ENCODE measurements around the gene RIMS3. TPM values are rescaled to one million over a fixed set of nuclear protein-coding genes. Genes with fewer than 3 reads are reported as not detected.

The RIMS3 gene
- total and polyA plus RNA-seq, 2 donors from 2014 or later: 1.6 to 6.2 TPM

- H3K9me3 ChIP-seq (ENCODE audit: control insufficient read depth in 2 of 3, insufficient read depth in 1 of 3, low read length in 3 of 3): no peaks in the 10 kb centered on the region
- H3K4me1 ChIP-seq (ENCODE audit: control insufficient read depth in 2 of 3, insufficient read depth in 2 of 3, low read depth in 1 of 3, low read length in 3 of 3): peaks cover 4 to 45% (median 23%) of the 10 kb centered on the region in 3 donors
- H3K4me3 ChIP-seq (ENCODE audit: low read length in 3 of 3): peak overlapping the region; percentile 14 to 89 (median 81)
- peak overlapping the region; percentile 73 to 76 for H3K27ac ChIP-seq (ENCODE audit: low read depth in 2 of 2, low read length in 2 of 2)
- TF ChIP-seq CTCF (IDR thresholded peaks at IDR 0.05; ENCODE audit: borderline replicate concordance, extremely low read depth, insufficient read depth): no peak
- peak in 1 of 5 donors; percentile 68 for DNase-seq
- no peaks in the 10 kb centered on the region for H3K36me3 ChIP-seq (ENCODE audit: control insufficient read depth in 2 of 3, insufficient read depth in 3 of 3, low read length in 3 of 3)
- no peak for FAIRE-seq
- peak overlapping the region in 2 of 3 donors; percentile 2 to 88 for H3K9ac ChIP-seq (ENCODE audit: low read length in 3 of 3)
- intact Hi-C loops (cut with DNase I): no loop called here
- H3K27me3 ChIP-seq (ENCODE audit: control insufficient read depth, insufficient read depth, low read length): no peaks in the 10 kb centered on the region
Observed at GRCh38 chr1:40711465-40712404, 46.3 kb upstream of the RIMS3 start.

- DNase-seq (peak in 2 of 5 donors; percentile 39 to 48), FAIRE-seq (no peak)
- Histone ChIP-seq H3K36me3 (ENCODE audit: control insufficient read depth in 2 of 3, insufficient read depth in 3 of 3, low read length in 3 of 3) (no peaks in the 10 kb centered on the region), H3K4me3 (ENCODE audit: low read length in 3 of 3) (peak overlapping the region; percentile 81 to 96 (median 89)), H3K27ac (ENCODE audit: low read depth in 2 of 2, low read length in 2 of 2) (peak overlapping the region; percentile 73 to 82), H3K9me3 (ENCODE audit: control insufficient read depth in 2 of 3, insufficient read depth in 1 of 3, low read length in 3 of 3) (no peaks in the 10 kb centered on the region), H3K4me1 (ENCODE audit: control insufficient read depth in 2 of 3, insufficient read depth in 2 of 3, low read depth in 1 of 3, low read length in 3 of 3) (peaks cover 4 to 37% (median 19%) of the 10 kb centered on the region in 3 donors), H3K9ac (ENCODE audit: low read length in 3 of 3) (peak overlapping the region; percentile 50 to 97 (median 88)), H3K27me3 (ENCODE audit: control insufficient read depth, insufficient read depth, low read length) (no peaks in the 10 kb centered on the region)
- intact Hi-C loops (cut with DNase I): no loop called here
- no peak for TF ChIP-seq CTCF (IDR thresholded peaks at IDR 0.05; ENCODE audit: borderline replicate concordance, extremely low read depth, insufficient read depth)
Observed at GRCh38 chr1:40710581-40711315, 45.3 kb upstream of the RIMS3 start.

- DNase-seq: no peak
- Histone ChIP-seq H3K27ac (ENCODE audit: low read depth in 2 of 2, low read length in 2 of 2) (peak overlapping the region; percentile 73 to 82), H3K27me3 (ENCODE audit: control insufficient read depth, insufficient read depth, low read length) (no peaks in the 10 kb centered on the region), H3K9me3 (ENCODE audit: control insufficient read depth in 2 of 3, insufficient read depth in 1 of 3, low read length in 3 of 3) (no peaks in the 10 kb centered on the region), H3K4me1 (ENCODE audit: control insufficient read depth in 2 of 3, insufficient read depth in 2 of 3, low read depth in 1 of 3, low read length in 3 of 3) (peaks cover 4 to 38% (median 23%) of the 10 kb centered on the region in 3 donors), H3K4me3 (ENCODE audit: low read length in 3 of 3) (peak overlapping the region; percentile 81 to 96 (median 89)), H3K9ac (ENCODE audit: low read length in 3 of 3) (peak overlapping the region; percentile 44 to 97 (median 88)), H3K36me3 (ENCODE audit: control insufficient read depth in 2 of 3, insufficient read depth in 3 of 3, low read length in 3 of 3) (no peaks in the 10 kb centered on the region)
- intact Hi-C loops (cut with DNase I): no loop called here
- no peak for TF ChIP-seq CTCF (IDR thresholded peaks at IDR 0.05; ENCODE audit: borderline replicate concordance, extremely low read depth, insufficient read depth)
- FAIRE-seq: no peak
Observed at GRCh38 chr1:40709802-40710278, 44.4 kb upstream of the RIMS3 start.
